Prostate gland (tissue), 2 donors: ENCODE results near the gene ARAP3. TPM values are rescaled to one million over a fixed set of nuclear protein-coding genes. Genes with fewer than 3 reads are reported as not detected.

ENCODE experiments used
- DNase-seq: peaks from one replicate; pipeline ENCODE4 v3.0.0-alpha.2; 2019; ENCODE audit warnings: low spot score
- H3K27ac ChIP-seq, 2 donors: fragments of 200-600 bp; sonication (generic); 2 replicates each; pipeline ENCODE4 v1.5.1; 2017 to 2019
- H3K27me3 ChIP-seq: fragments of 200-600 bp; sonication (generic); replicated peaks from 2 replicates; pipeline ENCODE4 v1.5.1; 2019; ENCODE audit not compliant: insufficient read depth
- H3K36me3 ChIP-seq, 2 donors: fragments of 200-600 bp; sonication (generic); 1 replicate in 1 of 2; 2 replicates in 1 of 2; pipeline versions ENCODE4 v1.5.1 to v1.8.1; 2017 to 2019
- H3K4me1 ChIP-seq: fragments of 200-600 bp; sonication (generic); replicated peaks from 2 replicates; pipeline ENCODE4 v1.5.1; 2019
- H3K4me3 ChIP-seq, 2 donors: fragments of 200-600 bp; sonication (generic); 2 replicates each; pipeline ENCODE4 v1.5.1; 2017 to 2019
- H3K9me3 ChIP-seq: fragments of 200-600 bp; sonication (generic); 2 replicates; pipeline ENCODE4 v1.5.1; 2017
- CTCF ChIP-seq, 4 experiments: fragments of 200-600 bp in 2 of 4; fragments of 450-650 bp in 2 of 4; sonication (generic) in 2 of 4; IDR thresholded peaks; 1 replicate in 3 of 4; 2 replicates in 1 of 4; pipeline ENCODE4 v1.5.1; 2016 to 2019; ENCODE audit warnings: antibody characterized with exemption in 4 of 4, mild to moderate bottlenecking in 2 of 4, moderate library complexity in 2 of 4
- POLR2A ChIP-seq: fragments of 450-650 bp; IDR thresholded peaks from one replicate; pipeline ENCODE4 v1.6.1; 2016; ENCODE audit warnings: antibody characterized with exemption, mild to moderate bottlenecking
- POLR2AphosphoS5 ChIP-seq: sonication (generic); formaldehyde crosslinking; IDR thresholded peaks from one replicate; pipeline ENCODE4 v1.6.1; 2017; ENCODE audit warnings: antibody characterized with exemption
- WGBS: methylation state at CpG from one replicate; pipeline ENCODE4 v1.1.5; 2018; 5-methylcytosine and 5-hydroxymethylcytosine counted together
- intact Hi-C: fragments of 100-400 bp; cut with DNase I; formaldehyde crosslinking; loops from one replicate; pipeline ENCODE4 v1.14.2; 2022
- total RNA-seq, 2 donors: library from RNA; depleted of rRNA; stranded (reverse); fragments of >200 nt; gene quantifications; one replicate each; pipeline ENCODE4 v1.1.0, GENCODE V29; 2016

ARAP3 gene
- total RNA-seq, 2 donors from 2014 or later = 4.0 to 8.4 TPM

- H3K27ac ChIP-seq = no peak overlapping the region
- no peaks in the 10 kb centered on the region for H3K9me3 ChIP-seq
- WGBS = 84% methylated on average over 3 of the region's 3 CpGs
- H3K36me3 ChIP-seq = no peaks in the 10 kb centered on the region
- TF ChIP-seq POLR2AphosphoS5 (no peak), CTCF (IDR thresholded peaks at IDR 0.05) (no peak), POLR2A (no peak)
- intact Hi-C loops = no loop called here
- H3K27me3 ChIP-seq = no peaks in the 10 kb centered on the region
- DNase-seq = no peak
- H3K4me3 ChIP-seq = no peak overlapping the region
- H3K4me1 ChIP-seq = no peaks in the 10 kb centered on the region
Observed at GRCh38 chr5:141686648-141687416, 4.8 kb upstream of the ARAP3 start.

- Histone ChIP-seq H3K4me3 (no peak overlapping the region), H3K9me3 (no peaks in the 10 kb centered on the region), H3K4me1 (no peaks in the 10 kb centered on the region), H3K36me3 (no peaks in the 10 kb centered on the region), H3K27me3 (no peaks in the 10 kb centered on the region), H3K27ac (no peak overlapping the region)
- WGBS = 88% methylated on average over 1 of the region's 1 CpG
- intact Hi-C loops = no loop called here
- no peak for DNase-seq
- TF ChIP-seq POLR2AphosphoS5 = no peak
- TF ChIP-seq CTCF (IDR thresholded peaks at IDR 0.05) = no peak
- TF ChIP-seq POLR2A = no peak
Observed at GRCh38 chr5:141685591-141685990, 3.6 kb upstream of the ARAP3 start.

GRCh38 chr5:141683596-141684141, 1.6 kb upstream of the ARAP3 start:
- Histone ChIP-seq H3K36me3 (no peaks in the 10 kb centered on the region), H3K4me3 (no peak overlapping the region), H3K27me3 (no peaks in the 10 kb centered on the region), H3K27ac (no peak overlapping the region), H3K9me3 (no peaks in the 10 kb centered on the region), H3K4me1 (no peaks in the 10 kb centered on the region)
- TF ChIP-seq CTCF (IDR thresholded peaks at IDR 0.05) (no peak), POLR2AphosphoS5 (no peak), POLR2A (no peak)
- DNase-seq = no peak
- intact Hi-C loops = no loop called here

GRCh38 chr5:141681295-141681694, 735 bp downstream of the ARAP3 start:
- Histone ChIP-seq H3K9me3 (no peaks in the 10 kb centered on the region), H3K36me3 (no peaks in the 10 kb centered on the region), H3K4me1 (no peaks in the 10 kb centered on the region), H3K27ac (peak overlapping the region; percentile 66 to 67), H3K4me3 (peak overlapping the region; percentile 36 to 49), H3K27me3 (no peaks in the 10 kb centered on the region)
- intact Hi-C loops = no loop called here
- 63% methylated on average over 2 of the region's 2 CpGs for WGBS
- TF ChIP-seq POLR2A = no peak
- TF ChIP-seq POLR2AphosphoS5 = no peak
- no peak for TF ChIP-seq CTCF (IDR thresholded peaks at IDR 0.05)
- no peak for DNase-seq

GRCh38 chr5:141680751-141681201, 1.3 kb downstream of the ARAP3 start:
- H3K9me3 ChIP-seq = no peaks in the 10 kb centered on the region
- H3K27ac ChIP-seq = peak overlapping the region; percentile 66 to 67
- no peaks in the 10 kb centered on the region for H3K36me3 ChIP-seq
- WGBS = 57% methylated on average over 6 of the region's 6 CpGs
- no peak for DNase-seq
- TF ChIP-seq POLR2AphosphoS5 = no peak
- TF ChIP-seq POLR2A = no peak
- TF ChIP-seq CTCF (IDR thresholded peaks at IDR 0.05) = no peak
- no peak overlapping the region for H3K4me3 ChIP-seq
- no peaks in the 10 kb centered on the region for H3K4me1 ChIP-seq
- no peaks in the 10 kb centered on the region for H3K27me3 ChIP-seq
- intact Hi-C loops = no loop called here
